Forelimb muscle (tissue), 1 donor: ENCODE results near the gene WDFY4. TPM values are rescaled to one million over a fixed set of nuclear protein-coding genes. Genes with fewer than 3 reads are reported as not detected.

Experiments
- DNase-seq: peaks from one replicate; pipeline ENCODE4 v3.0.0-alpha.2; 2013; ENCODE audit warnings: low read depth
- polyA plus RNA-seq: library from polyadenylated mRNA; unstranded; fragments of 120-200 nt; gene quantifications from one replicate; pipeline ENCODE4 v1.2.1, GENCODE V29; 2013; ENCODE audit not compliant: insufficient read length

WDFY4 gene
- polyA plus RNA-seq, 1 donor = 3.7 TPM

DNA sequence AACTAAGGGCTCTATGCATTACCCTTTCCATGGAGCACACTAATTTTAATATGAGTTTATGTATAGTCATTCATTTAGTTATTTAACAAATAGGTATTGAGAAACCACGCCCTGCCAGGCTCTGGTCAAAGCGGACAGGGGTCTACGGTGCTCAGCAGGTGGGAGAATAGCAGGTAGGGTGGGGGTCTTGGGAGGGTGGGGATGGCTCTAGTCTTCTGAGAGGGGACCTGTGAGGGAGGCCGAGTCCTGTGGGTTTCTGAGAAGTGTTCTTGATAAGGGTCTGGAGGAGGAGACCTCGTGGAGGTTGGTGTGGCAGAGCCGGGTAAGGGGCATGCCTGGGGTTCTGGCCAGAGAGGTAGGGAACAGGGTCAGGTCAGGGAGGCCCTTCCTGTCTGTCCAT, 1.1 kb downstream of the WDFY4 start:
- no peak for DNase-seq

- DNase-seq = no peak
These were observed 6.4 kb downstream of the WDFY4 start for GRCh38 chr10:48690791-48691660.

DNA sequence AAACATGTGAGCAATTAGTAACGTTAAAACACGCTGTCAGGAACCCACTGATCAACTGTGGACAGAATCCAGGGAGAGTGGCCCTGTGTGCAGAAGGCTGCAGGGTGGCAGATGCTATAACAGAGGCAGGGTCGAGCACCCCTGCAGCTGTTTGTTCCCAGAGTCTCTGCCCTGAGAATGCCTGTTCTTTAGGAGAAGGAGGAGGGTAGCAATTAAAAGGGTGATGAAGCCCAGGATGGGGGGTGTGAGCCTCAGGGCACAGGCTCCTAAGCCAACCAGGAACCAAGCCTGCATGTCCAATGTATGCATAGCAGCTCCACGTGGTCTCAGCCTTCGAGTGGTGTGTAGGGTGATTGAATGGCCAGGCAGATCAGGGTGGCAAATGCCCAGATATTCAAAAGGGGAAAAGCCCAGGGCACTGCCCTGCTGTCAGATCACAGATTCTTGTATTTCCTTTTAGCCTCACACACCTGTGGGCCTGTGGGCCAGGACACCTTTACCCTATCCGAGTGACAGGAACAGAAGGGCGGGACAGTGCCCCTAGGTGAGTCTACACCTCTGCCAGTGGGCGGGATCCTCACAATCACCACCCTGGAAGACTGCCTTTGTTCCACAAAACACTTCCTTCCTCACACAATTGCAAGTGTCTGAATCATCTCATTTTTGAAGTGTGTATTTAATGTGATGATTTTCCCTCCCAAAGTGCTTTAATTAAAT, 7.3 kb downstream of the WDFY4 start:
- no peak for DNase-seq

DNA sequence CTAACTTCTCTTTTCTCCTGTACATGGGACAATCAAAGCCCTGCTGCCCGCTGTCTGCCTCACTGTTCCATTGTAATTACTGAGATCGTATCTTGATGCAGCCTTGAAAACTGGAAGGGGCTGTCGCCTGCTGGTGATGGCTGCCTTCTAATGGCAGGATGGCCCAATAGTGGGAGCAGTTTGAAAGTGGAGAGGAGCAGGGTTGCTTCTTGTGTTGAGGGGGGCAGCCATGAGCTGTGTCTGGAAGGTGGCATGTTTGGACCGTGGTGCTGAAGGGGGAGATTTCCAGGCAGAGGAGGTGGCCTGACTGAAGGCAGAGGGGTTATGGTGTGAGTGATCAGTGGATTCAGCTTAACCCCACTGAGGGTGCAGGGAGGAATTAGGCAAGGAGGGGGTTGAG, 8.1 kb downstream of the WDFY4 start:
- DNase-seq = no peak

GRCh38 chr10:48693206-48693605, 8.5 kb downstream of the WDFY4 start:
- DNase-seq = no peak

- DNase-seq = no peak
These were observed 9.8 kb downstream of the WDFY4 start for GRCh38 chr10:48694371-48695030.

DNA sequence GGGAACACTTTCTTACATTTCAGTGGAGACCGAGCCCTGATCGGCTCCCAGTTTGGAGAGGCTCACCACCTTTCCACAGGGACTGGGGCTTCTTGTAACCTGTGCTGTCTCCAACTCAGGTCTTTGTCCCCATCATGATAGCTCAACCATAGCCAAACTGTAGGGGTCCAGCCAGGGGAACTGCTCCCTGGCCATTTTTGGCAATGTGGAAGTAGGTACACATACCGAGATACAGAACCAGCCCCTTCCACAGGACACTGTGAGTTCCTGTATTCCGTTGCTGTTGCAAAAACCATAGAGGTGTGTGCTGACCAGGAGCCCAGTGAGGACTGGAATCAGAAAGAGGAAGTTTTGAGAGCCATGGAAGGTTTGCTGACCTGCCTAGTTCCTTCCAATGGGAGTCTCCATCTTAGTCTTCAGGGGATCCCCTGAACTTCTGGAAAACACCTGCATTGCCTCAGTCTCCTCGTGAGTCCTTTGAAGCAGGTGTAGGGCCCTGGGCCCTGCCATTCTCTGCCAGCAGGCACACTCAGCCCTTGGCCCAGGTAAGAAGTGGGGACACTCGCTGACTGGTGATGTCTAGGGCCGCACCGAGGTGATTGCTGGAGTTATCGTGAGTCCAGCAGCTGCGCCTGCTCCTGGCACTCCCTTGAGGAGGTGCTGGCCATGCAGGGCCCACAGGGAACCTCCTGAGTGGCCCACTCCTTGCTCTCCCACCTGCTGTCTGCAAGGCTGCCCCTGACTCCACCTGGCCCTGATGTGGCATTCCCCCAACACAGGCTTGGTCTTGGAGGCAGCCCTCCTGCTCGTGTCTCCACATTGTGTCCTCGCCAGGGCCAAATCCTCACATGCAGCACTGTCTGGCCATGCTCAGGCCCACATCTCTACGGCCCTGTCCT, 11.2 kb downstream of the WDFY4 start:
- no peak for DNase-seq

DNA sequence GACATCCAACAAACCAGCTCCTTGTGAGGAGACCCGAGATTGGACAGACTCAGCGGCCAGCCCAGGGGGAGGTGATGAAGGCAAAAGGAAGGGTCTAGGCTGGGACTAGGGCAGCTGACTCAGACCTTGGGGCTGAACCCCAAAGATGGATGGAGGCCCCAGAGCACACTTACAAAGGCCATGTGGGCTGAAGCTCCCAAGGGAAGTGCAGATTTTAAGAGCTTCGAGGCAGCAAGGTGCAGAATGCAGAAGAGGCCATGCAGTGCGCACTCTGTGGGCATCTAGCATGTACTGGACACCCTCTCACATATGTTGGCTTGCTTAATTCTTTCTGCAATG, 11.8 kb downstream of the WDFY4 start:
- DNase-seq = no peak

- no peak for DNase-seq
These were observed 12.4 kb downstream of the WDFY4 start for GRCh38 chr10:48697091-48697490.

GRCh38 chr10:48697821-48698764, 13.4 kb downstream of the WDFY4 start:
- DNase-seq = no peak

- DNase-seq = no peak
These were observed 14.4 kb downstream of the WDFY4 start for GRCh38 chr10:48699011-48699627.

- no peak for DNase-seq
These were observed 15.4 kb downstream of the WDFY4 start for GRCh38 chr10:48700071-48700470.

GRCh38 chr10:48700493-48700892, 15.8 kb downstream of the WDFY4 start:
- DNase-seq = no peak

- no peak for DNase-seq
These were observed 16.6 kb downstream of the WDFY4 start for GRCh38 chr10:48701139-48701901.

GRCh38 chr10:48701941-48702340, 17.3 kb downstream of the WDFY4 start:
- DNase-seq = no peak

GRCh38 chr10:48703531-48704122, 19.0 kb downstream of the WDFY4 start:
- DNase-seq = no peak

DNA sequence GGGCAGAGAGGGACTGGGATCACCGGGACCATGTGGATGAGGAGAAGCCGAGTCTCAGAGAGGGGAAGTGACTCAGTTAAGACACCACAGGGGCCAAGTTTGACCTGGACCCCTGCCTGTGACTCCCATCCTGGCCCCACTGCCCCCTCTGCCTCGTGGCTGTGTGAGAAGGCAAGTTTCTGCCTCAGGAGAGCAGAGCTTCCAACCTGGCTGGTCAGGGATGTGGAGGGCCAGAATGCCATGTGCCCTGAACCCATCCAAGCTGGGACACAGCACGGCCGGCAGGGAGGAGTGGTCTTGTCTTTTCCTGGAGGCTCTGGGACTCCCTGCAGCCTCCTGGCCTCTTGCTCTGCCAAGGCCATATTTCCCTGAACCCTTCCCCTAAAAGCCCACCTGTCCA, 19.5 kb downstream of the WDFY4 start:
- DNase-seq = no peak

GRCh38 chr10:48705401-48705938, 20.8 kb downstream of the WDFY4 start:
- DNase-seq = no peak

DNA sequence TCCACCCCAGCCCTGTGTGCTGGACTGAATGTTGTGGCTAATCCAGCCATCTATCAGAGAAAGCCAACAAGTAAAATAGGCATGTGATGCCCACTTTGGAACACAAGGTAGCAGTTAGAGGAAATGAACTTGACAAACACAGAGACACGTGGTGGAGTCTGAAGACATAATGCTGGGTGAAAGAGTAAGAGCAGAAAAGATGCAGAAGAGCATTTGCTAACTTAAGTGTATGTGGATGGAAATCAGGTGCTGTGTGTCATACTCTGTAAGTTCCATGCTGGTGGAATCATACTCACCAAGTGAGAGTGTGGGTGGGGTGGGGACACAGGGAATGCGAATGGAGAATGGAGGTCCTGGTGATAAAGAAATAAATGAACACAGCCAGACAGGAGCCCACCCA, 22.8 kb downstream of the WDFY4 start:
- DNase-seq = no peak
